Left colon (tissue), 2 donors: ENCODE measurements around the gene FER. TPM values are rescaled to one million over a fixed set of nuclear protein-coding genes. Genes with fewer than 3 reads are reported as not detected.
A peak's percentile ranks its signal among the peaks of the same experiment; 100 is the strongest.
"Not testable (repeated sequence)": the region's sequence is repeated elsewhere in the genome, so short reads cannot be mapped to it uniquely, and the experiment has no call there.

ENCODE experiments used
- ATAC-seq: fragments of 200-7000 bp; cut with Tn5 transposase; one replicate; pipeline ENCODE4 v1.9.1; 2020; ENCODE audit warnings: mild to moderate bottlenecking, moderate library complexity
- DNase-seq, 2 donors: peaks; one replicate each; pipeline ENCODE4 v3.0.0-alpha.2; 2020
- intact Hi-C, 2 donors: fragments of 100-400 bp; cut with DNase I in 1 of 2; cut with micrococcal nuclease in 1 of 2; formaldehyde crosslinking; loops; one replicate each; pipeline versions ENCODE4 v1.11.2 to v1.14.0; 2022; cut with DNase I, micrococcal nuclease
- total RNA-seq, 2 donors: library from RNA; stranded (reverse); fragmentation: NEBNext Ultra II Directional; extraction: Animal tissue kit (Norgen Biotek cat#: 25700); gene quantifications; one replicate each; pipeline ENCODE4 v1.2.1, GENCODE V29; 2021
- donor health status: DM: no; HTN: no; CAD: no.
- donor health status: DM: yes; HTN: yes; CAD: no.

The FER gene
- total RNA-seq, 2 donors from 2014 or later: 11.6 to 15.6 TPM

GRCh38 chr5:108998216-108998615 lies 250.5 kb downstream of the FER start:
- DNase-seq (no peak), ATAC-seq (no peak)
- intact Hi-C loops: no loop called here

- intact Hi-C loops: no loop called here
- DNase-seq (no peak), ATAC-seq (no peak)
Observed at GRCh38 chr5:109003928-109004327, 256.2 kb downstream of the FER start.

- DNase-seq: no peak
- ATAC-seq: no peak
- intact Hi-C loops: no loop called here
Observed at GRCh38 chr5:109005297-109006009, 257.8 kb downstream of the FER start.

GRCh38 chr5:109006129-109006528 lies 258.4 kb downstream of the FER start:
- intact Hi-C loops: no loop called here
- ATAC-seq (no peak), DNase-seq (no peak)

- DNase-seq (no peak), ATAC-seq (peak; percentile 98)
- intact Hi-C loops: no loop called here
Observed at GRCh38 chr5:109016300-109016699, 268.6 kb downstream of the FER start.

GRCh38 chr5:109022056-109022455 lies 274.4 kb downstream of the FER start:
- ATAC-seq (no peak), DNase-seq (no peak)

GRCh38 chr5:109025729-109026128 lies 278.0 kb downstream of the FER start:
- ATAC-seq, intact Hi-C loops, DNase-seq: not testable (repeated sequence)

More at GRCh38 chr5:109022056-109022455, 274.4 kb downstream of the FER start:
- intact Hi-C loops: no loop called here

- ATAC-seq (no peak), DNase-seq (no peak)
- intact Hi-C loops: no loop called here
Observed at GRCh38 chr5:109027983-109028607, 280.4 kb downstream of the FER start.

- ATAC-seq: no peak
- intact Hi-C loops: no loop called here
- no peak for DNase-seq
Observed at GRCh38 chr5:109028608-109029299, 281.1 kb downstream of the FER start.

- DNase-seq (no peak), ATAC-seq (no peak)
- intact Hi-C loops: no loop called here
Observed at GRCh38 chr5:109029847-109030246, 282.1 kb downstream of the FER start.

- no peak for ATAC-seq
- DNase-seq: no peak
- intact Hi-C loops: no loop called here
Observed at GRCh38 chr5:109030360-109031143, 282.9 kb downstream of the FER start.

- intact Hi-C loops: no loop called here
- no peak for ATAC-seq
- DNase-seq: no peak
Observed at GRCh38 chr5:109034306-109034705, 286.6 kb downstream of the FER start.

GRCh38 chr5:109035436-109035835 lies 287.7 kb downstream of the FER start:
- no peak for ATAC-seq
- intact Hi-C loops: no loop called here
- DNase-seq: no peak

- ATAC-seq: no peak
- DNase-seq: no peak
- intact Hi-C loops: no loop called here
Observed at GRCh38 chr5:109038209-109038840, 290.6 kb downstream of the FER start.

GRCh38 chr5:109041317-109041716 lies 293.6 kb downstream of the FER start:
- ATAC-seq: peak; percentile 55
- DNase-seq: no peak
- intact Hi-C loops: no loop called here

- intact Hi-C loops: no loop called here
- ATAC-seq: no peak
- DNase-seq: no peak
Observed at GRCh38 chr5:109045710-109046109, 298.0 kb downstream of the FER start.

- no peak for DNase-seq
- intact Hi-C loops: no loop called here
- no peak for ATAC-seq
Observed at GRCh38 chr5:109049565-109049964, 301.9 kb downstream of the FER start.

GRCh38 chr5:109050321-109050720 lies 302.6 kb downstream of the FER start:
- DNase-seq, intact Hi-C loops, ATAC-seq: not testable (repeated sequence)

GRCh38 chr5:109052216-109052615 lies 304.5 kb downstream of the FER start:
- intact Hi-C loops, ATAC-seq, DNase-seq: not testable (repeated sequence)
